GM19328 (cell line): ENCODE measurements around the gene FAM149A.

Experiments used
- ATAC-seq: cut with Tn5 transposase; IDR thresholded peaks from one replicate; pipeline ENCODE4 v1.9.1; 2021; ENCODE audit warnings: mild to moderate bottlenecking, moderate library complexity; ENCODE audit not compliant: unreplicated experiment

Gene FAM149A

DNA sequence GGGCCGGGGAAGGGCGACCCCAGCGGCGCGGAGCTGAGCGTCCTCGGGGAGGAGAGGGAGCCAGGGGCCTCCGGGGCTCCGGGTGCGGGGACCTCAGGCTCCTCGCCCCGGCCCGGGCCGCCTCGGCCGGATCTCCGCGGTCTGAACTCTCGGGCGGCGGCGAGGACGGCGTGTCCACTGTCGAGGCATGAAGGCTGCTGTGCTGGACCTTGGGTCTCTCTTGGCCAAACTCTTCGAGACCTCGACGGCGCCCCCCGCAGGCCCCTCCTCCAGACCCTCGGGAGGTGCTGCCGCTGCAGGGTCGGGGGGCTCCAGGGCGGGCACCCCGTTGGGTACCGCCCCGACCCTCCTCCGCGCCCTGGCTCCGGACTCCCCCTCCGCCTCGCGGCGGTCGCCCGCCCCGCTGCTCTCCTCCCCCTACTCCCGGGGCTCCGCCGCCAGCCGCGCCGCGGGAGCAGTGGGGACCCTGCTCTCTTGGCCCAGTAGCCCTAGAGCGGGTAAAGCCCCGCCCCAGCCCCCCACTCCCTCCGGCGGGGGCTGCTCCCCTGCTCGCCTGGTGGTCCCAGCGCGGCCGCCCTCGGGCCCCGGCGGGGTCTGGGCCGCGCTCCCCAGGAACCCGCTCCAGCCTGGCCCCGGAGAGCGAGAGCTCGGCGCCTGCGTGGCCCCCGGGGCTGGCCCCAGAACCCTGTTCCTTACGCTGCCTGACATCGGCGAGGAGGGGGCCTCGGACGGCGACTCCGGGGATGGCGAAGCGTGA is 564 bp downstream of the FAM149A start:
- ATAC-seq = peak; percentile 20

DNA sequence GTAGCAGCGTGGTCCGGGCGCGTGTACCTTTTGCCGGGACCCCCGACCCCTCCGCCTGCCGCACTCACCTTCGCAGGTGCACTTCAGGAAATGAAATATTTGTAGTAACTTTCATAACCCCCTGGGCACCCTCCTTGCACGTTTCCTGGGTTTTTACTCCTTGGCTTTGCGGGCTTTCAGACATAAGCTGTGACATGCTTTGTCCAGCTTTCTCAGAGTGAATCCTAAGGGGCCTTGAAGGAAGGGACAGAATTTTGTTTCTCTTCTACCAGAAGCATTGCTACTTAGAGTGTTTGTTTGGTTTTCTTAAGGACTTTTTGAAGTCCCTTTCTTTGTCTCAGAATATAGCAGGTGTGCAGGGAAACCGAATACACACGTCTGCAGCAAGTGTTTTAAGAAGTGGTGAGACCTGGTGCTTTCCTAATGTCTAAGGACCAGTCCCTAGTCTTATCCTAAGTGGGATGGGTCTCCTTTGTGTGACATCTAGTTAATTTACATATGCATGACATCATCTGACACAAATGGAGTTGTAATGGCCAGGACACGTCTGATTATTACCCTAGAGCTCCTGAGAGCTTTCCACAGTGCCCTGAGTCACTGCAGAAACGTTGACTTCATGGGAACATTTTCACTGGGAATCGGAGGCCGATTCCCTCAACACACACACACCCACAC is 1.3 kb downstream of the FAM149A start:
- ATAC-seq = no peak

DNA sequence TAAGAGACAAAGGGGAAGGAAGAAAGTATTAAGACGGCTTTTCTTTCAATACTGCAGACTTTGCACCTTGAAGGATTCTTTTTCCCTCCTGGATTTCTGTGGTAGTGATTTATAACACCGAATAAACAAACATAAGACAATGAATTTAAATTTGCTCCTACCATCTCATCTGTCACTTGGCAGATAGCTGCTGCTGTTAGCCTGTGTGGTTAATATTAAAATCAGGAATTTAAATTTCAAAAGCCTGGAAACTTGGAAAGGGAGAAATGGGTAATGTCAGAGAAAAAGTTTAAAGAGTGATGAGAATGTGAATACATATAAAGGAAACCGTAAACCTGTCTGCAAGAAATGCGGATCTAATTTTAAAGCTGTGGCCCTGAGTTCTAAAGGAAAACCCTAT is 3.4 kb downstream of the FAM149A start:
- ATAC-seq = no peak

DNA sequence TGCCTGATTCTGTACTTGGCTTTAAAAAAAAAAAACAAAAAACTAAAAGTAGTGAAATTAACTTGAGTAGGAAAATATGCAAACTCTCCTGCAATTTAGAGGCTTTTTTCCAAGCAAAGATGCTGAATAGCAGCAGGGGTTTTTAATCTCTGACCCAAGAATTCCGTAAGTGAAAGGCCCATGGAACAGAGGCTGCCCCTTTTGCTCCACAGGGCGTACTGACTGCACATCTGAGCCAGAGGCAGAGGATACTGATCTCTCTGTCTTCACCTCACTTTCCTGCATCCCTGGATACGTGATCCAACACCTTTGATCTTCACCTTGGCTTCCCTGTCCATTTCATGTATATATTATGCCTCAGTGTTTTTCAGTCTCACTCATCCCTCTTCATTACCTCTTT is 3.9 kb downstream of the FAM149A start:
- ATAC-seq = no peak

DNA sequence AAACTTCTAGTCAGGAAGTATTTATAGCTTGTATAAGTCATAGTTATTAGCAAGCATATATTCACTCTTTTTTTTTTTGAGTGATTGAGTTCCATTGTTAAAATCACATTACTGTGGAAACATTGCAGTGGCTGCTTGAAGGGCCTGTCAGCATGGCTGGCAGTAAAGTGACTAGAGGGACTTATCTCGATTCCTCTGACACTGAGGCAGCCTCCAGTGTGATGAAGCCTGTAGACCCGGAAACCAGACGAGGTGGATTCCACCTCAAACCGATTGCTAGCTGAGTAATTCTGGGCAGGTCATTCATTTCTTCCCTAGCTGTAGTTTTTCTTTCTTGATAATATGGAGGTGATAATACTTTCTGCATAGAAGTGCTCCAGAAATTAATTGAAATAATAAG is 4.7 kb downstream of the FAM149A start:
- no peak for ATAC-seq

DNA sequence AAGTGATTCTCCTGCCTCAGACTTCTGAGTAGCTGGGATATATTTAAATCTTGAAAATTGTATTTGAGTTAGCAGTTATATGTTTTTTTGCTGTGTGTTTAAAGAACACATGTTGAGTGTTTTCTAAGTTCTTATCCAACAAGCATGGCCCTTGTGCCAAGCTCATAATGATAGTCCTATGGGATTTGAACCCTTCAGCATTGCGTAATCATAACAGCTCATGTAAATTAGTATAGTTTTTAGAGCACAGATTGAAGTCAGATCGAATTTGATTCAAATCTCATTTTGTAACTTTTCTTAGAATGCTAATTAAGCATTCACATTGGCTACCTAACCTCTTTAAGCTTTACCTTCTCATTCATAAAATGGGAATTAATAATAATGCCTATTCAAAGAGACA is 12.2 kb downstream of the FAM149A start:
- no peak for ATAC-seq

DNA sequence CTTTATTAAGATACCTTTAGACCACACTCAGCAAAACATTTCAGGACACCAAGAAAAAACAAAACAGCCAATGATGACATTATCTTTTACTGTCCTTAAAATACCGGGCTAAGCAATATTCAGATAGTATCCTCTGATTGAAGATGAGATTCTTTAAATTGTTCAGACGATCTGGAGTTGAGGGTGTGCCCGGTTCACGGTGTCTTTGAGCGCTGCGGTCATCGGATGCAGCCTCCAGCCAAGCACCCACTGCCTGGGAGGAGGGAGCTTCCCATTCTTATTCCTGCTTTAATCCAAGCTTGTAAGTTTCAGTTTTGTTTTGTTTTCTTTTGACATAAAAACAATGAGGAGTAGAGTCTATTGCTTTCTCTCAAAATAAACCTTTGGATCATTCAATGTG is 14.1 kb downstream of the FAM149A start:
- ATAC-seq = no peak

DNA sequence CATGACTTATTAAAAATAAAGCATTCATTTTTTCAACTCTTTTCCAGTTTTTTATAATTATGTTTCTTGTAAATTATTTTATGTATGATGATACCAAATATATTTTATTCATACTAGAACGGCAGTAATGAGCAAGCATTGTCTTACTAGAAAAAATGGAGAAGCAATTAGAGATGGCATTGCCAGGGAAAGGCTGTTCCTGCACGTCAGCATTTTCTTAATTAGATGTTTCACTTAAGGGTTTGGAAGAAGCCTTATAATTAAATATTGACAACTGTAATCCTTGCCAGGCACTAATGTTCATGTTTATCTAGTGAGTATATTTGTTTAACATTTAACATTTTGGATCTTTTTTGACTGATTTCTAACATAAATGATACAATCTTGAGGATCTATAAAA is 16.6 kb downstream of the FAM149A start:
- no peak for ATAC-seq

DNA sequence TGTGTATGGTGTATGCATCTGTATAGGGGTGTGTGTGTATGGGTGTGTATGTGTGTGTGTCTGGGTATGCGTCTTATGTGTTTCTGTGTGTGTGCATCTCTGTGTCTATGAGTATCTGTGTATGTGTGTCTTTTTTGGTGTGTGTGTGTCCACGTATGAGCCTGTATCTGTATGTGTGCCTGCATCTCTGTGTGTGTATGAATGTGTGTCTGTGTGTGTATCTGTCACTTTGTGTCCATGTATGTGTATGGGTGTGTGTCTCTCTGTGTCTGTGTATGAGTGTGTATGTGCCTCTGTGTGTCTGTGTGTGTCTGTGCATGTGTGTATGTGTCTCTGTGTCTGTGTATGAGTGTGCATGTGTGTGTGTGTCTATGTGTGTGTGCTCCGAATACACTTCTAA is 24.3 kb downstream of the FAM149A start:
- no peak for ATAC-seq

DNA sequence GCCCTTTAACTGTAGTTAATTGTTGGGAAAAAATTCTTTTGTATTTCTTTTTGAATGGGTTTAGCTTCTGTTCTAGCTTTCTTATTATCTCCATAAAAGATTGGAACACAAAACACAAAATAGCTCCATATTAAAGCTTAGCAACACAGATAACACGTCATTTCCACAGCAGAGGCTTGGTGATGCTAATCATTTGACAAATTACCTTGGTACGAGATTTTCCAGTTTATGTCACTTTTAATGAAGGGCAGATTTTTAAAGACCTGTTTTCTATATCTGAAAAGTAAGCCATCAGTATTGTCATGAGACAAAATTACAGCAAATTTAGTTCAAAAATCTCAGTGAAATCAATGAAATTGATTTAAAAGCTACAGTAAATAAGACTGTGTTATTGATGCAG is 27.4 kb downstream of the FAM149A start:
- no peak for ATAC-seq

DNA sequence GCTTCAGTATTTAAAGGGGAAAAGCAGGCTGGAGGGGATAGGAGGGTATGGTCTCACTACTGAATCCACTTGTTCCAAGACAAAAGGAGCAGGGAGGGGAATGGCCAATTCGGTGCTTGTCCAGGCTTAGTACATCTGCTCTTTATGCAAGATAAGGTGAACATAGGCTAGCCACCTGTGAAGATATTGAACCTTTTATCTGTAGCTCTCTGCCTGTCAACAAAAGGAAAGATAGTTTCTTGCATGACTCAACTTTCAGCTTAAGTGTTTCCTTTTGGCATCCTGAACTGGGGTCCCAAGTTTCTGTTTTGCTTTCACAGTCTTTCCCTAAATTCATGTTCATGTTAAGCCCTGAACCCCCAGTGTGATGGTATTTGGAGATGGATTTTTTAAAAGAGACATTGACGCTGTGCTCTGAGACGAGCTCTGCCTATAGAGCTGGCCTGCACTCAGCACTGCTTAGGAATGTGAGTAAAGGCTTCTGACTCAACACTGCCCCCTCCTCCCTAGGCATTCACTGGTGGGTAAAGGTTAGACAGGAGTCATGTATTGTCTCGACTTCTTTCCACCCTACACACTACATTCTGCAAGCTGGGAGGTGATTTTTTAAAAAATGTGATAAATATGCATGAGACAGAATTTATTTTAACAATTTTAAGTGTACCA is 28.2 kb downstream of the FAM149A start:
- ATAC-seq = no peak

DNA sequence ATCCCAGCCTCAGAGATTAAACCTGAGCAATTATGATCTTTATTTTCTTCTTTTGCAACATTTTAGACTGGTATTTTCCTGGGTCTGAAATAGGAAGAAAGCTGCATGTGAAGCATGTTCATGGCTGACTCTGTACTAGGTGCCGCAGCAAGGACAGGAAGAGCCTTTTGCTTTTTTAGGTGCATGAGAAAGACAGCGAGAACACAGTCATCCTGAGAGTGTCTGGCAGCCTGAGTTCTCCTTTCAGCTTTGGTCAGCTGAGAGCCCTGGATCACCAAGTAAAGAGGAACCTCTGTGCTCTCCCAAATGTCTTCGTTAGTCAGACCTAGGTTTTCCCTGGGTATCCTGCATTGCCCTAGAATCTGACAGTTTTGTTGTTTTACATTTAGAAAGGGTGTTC is 29.8 kb downstream of the FAM149A start:
- ATAC-seq = peak; percentile 99

DNA sequence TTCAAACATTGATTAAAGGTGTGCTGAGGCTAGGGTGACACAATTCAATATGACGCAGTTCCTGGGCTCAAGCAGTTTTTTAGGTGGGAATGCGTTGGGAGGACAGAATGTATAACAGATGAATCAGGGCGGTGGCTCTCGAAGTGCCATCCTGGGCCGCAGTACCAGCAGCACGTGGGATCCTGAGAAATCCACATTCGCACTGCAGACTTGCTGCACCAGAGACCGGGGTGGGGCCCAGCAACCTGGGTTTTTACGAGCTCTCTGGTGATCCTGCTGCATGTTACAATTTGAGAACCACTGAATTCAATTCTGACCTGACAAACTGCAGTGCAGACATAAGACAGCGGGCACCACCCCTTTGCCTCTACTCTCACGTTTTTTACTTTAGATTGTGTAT is 30.4 kb downstream of the FAM149A start:
- no peak for ATAC-seq

DNA sequence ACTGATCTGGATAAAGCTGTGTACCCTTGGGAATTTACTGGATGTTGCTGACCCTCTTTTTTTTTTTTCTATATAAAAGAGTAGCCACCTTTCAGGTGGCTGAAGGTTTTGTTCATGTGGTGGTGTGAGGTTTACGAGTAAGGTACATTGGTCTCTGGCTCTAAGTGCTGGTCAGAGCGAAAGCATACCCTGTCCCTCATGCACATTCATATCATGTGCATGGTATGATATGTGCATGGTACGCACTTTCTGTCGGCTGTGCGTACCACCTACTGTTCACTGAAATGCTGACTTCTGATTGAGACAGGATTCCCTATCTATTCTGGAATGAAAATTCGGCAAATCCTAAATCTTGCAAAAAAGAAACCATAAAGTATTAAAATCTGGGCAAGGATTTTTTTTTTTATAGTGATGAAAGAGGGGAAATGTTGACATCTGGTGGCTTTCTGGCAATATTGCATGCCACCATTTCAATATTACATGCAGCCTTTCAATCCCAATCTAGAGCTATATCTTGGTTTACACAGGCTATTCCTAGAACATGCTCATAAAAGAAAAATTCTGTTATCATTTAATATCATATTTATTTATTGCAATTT is 32.8 kb downstream of the FAM149A start:
- ATAC-seq = peak; percentile 28

DNA sequence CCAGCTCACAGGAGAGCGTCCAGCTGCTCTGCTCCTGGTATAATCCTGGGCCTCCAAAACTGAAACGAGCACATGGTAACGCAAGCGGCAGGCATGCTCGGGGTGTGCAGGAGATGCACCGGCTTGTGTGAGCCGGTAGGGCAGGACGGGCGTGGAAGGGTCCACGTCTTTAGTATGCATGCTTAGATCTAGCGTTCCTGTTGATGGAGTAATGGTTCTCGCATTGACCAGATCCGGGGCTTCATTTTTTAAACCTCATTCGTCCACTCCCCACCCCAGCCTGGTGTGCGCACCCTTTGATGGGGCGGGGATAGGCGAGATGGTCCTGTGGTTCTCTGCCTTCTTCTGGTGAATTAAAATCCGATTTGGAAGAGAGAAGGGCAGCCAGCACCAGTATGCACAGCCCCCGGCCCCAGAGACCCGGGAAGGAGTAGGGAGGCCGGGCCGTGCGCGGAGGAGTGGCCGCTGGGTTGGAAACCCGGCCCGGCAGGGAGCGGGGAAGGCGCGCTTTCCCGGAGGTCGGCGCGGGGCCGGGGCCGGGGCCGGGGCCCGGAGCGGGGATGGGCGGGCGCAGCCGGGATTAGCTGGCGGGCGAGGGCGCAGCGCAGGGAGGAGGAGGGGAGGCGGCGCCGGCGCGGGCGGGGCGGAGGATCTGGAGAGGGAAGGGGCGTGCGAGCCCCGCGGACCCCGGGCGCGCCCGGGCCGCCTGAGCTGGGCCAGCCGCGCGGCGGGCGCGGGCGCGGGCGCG is 39.9 kb downstream of the FAM149A start:
- no peak for ATAC-seq

DNA sequence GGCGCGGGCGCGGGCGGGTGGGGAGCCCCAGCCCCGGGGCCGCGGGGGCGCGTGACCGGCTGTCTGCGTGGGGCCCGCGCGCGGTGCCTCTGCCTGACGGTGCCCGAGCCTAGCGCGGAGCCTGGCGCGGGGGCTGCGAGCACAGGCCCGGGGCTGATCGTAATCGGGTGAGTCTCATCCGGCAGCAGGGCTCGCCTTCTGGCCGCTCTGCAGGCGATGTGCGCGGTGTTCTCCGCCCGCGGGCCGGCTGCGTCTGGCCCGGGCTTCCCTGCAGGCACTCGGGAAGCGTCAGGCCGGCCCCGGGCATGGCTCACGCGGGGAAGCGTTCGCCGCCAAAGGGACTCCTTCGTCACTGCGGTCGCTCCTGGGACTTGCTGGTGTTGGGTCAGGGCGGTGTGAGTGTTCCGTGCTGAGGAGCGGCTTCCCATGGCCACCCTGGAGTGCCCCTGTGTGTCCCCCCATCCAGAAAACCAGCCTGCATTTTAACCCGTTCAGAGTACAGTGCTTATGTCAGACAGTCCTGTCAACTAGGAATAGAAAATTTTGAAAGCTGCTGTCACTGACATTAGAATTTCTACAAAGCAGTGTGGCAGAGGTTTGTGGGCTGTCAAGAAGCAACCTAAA is 40.6 kb downstream of the FAM149A start:
- ATAC-seq = no peak

DNA sequence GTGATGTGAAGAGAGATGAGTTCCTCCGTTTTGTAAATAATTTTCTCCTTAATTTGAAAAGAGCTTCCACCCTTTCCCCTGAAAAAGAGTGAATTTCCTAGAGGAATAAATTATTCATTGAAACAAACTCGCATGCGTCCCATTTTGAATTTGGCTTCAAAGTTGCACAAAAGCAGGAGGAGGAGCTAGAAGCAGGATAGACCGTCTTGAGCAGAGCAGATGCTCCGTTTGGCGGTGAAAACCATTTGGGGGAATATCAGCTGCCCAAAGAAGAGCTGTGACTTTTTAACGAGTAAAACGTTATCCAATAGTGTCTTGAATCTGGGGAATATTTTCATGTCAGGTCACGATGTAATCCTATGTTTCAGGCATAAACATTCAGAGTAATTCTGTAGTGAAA is 42.0 kb downstream of the FAM149A start:
- ATAC-seq = no peak

DNA sequence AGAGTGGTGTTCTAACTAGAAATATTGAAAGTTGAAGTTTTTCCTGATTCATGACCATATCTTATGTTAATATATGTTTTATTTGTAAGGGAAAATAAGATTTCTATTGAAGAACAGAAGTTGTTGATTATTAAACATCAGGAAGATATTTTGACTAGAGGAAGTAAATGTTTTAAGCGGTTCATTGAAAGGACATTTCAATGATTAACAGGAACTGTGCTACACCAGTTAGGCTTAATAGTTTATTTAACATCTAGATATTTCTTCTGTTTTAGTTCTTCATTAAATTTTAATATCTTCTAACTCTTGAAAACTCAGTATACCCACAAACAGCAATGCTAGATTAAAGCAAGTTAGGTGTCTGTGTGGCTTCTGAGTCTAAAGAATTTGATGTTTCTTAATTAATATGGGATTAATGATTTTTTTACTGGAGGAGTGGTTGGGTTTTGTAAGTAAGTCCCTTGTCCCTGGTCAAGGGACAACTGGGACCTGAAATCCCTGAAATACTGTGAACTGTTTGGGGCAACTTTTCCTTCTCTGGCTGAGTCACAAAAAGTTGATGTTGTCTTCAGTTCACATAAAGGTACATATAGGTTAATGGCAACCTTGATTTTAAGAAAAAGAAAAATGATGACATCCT is 44.0 kb downstream of the FAM149A start:
- ATAC-seq = no peak

DNA sequence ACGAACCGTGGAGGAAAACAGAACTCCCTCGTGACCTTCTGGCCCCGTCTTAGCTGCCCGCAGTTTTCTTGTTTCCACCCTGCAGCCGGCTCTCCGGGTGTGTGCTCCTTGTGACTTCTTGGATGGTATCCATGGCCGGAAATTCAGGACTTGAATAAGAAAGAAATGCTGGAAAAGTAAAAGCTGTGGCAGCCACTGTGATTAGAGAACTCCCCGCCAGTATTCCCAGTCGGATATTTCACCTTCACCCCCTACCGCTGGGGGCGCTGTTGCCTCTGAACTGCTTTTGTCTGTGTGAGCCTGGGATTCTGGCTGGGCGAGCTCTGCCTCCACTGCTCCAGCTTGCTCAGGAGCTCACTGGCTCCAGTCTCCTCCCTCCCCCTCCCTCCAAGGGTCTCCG is 45.4 kb downstream of the FAM149A start:
- ATAC-seq = no peak

DNA sequence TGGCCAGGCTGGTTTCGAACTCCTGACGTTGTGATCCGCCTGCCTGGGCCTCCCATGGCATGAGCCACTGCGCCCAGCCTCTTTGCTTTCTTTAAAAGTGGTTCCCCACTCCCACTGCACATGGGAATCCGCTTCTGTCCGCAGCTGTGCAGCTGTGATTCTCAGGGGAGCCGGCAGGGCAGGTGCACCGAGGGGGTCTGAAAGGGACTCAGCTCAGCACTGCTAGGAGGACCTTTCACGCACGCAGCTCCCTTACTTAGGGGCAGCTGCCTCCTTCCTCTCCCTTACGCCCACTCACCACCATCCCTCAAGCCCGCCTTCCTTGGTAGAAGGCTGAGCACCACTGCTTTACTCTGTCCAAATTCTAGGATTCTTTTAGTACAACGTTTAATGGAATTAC is 46.4 kb downstream of the FAM149A start:
- no peak for ATAC-seq
